Measurements from ENCODE around the gene TBC1D22A.

TBC1D22A gene

GRCh38 chr22:47213571-47214230 lies 451.3 kb downstream of the TBC1D22A start:
- DNase-seq: no peak

- DNase-seq: no peak
Measured at GRCh38 chr22:47215851-47216250, 453.4 kb downstream of the TBC1D22A start.

- no peak for DNase-seq
Measured at GRCh38 chr22:47218671-47219070, 456.2 kb downstream of the TBC1D22A start.

GRCh38 chr22:47219789-47220188 lies 457.3 kb downstream of the TBC1D22A start:
- DNase-seq: no peak

GRCh38 chr22:47220752-47221151 lies 458.3 kb downstream of the TBC1D22A start:
- DNase-seq: no peak

- no peak for DNase-seq
Measured at GRCh38 chr22:47221840-47222615, 459.6 kb downstream of the TBC1D22A start.
